Effector memory CD4-positive, alpha-beta T cell (primary cell): ENCODE results near the gene EPS15.

Experiments used
- DNase-seq, 3 donors: peaks; one replicate each; pipeline ENCODE4 v3.0.0-alpha.2; 2020
- H3K27ac ChIP-seq: 2 replicates; pipeline ENCODE4 v1.7.0; 2013; ENCODE audit warnings: mild to moderate bottlenecking, low read length, moderate library complexity; ENCODE audit not compliant: insufficient read depth, poor library complexity, severe bottlenecking
- H3K27me3 ChIP-seq: replicated peaks from 2 replicates; pipeline ENCODE4 v1.7.0; 2013; ENCODE audit warnings: mild to moderate bottlenecking, low read length; ENCODE audit not compliant: insufficient read depth, control insufficient read depth, poor library complexity, severe bottlenecking
- H3K36me3 ChIP-seq: 2 replicates; pipeline ENCODE4 v1.7.0; 2013; ENCODE audit warnings: mild to moderate bottlenecking, low read length, moderate library complexity; ENCODE audit not compliant: control insufficient read depth, insufficient read depth
- H3K4me1 ChIP-seq: 2 replicates; pipeline ENCODE4 v1.7.0; 2013; ENCODE audit warnings: low read length, mild to moderate bottlenecking; ENCODE audit not compliant: control insufficient read depth, insufficient read depth, poor library complexity, severe bottlenecking
- H3K4me3 ChIP-seq: 2 replicates; pipeline ENCODE4 v1.7.0; 2013; ENCODE audit warnings: low read length, low read depth, mild to moderate bottlenecking; ENCODE audit not compliant: insufficient read depth, poor library complexity, severe bottlenecking
- H3K9me3 ChIP-seq: 2 replicates; pipeline ENCODE4 v1.7.0; 2013; ENCODE audit warnings: mild to moderate bottlenecking, low read length, moderate library complexity; ENCODE audit not compliant: control insufficient read depth

The EPS15 gene

DNA sequence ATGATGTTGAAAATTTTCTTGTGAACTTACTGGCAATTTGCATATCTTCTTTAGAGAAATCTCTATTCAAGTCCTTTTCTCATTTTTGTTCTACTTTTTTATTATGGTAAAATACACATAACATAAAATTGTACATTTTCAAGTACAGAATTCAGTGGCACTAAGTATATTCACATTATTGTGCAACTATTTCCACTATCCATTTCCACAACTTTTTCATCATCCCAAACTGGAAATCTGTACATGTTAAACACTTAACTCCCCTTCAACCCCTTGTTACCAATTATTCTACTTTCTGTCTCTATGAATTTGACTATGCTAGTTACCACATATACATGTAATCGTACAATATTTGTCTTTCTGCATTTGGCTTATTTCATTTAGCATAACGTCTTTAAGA lies 19.4 kb downstream of the EPS15 start:
- Histone ChIP-seq H3K9me3 (no peaks in the 10 kb centered on the region), H3K27me3 (no peaks in the 10 kb centered on the region), H3K36me3 (no peaks in the 10 kb centered on the region), H3K4me1 (peaks cover 2% of the 10 kb centered on the region), H3K27ac (no peak overlapping the region), H3K4me3 (no peak overlapping the region)
- no peak for DNase-seq

DNA sequence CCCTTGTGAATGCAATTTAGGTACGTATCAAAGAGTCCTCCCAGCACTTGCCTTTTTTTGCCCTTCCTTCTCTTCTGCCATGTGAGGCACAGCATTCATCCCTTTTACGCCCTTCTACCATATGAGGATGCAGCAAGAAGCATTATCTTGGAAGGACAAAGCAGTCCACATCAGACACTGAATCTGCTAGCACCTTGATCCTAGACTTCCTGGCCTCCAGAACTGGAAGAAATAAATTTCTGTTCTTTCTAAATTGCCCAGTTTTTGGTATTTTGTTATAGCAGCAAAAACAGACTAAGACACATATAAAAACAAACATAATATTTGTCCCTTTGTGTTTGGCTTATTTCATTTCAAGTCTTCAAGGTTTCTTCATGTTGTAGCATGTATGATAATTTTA lies 20.1 kb downstream of the EPS15 start:
- no peaks in the 10 kb centered on the region for H3K9me3 ChIP-seq
- no peaks in the 10 kb centered on the region for H3K27me3 ChIP-seq
- no peak overlapping the region for H3K4me3 ChIP-seq
- H3K4me1 ChIP-seq: peaks cover 2% of the 10 kb centered on the region
- no peaks in the 10 kb centered on the region for H3K36me3 ChIP-seq
- H3K27ac ChIP-seq: no peak overlapping the region
- DNase-seq: no peak

DNA sequence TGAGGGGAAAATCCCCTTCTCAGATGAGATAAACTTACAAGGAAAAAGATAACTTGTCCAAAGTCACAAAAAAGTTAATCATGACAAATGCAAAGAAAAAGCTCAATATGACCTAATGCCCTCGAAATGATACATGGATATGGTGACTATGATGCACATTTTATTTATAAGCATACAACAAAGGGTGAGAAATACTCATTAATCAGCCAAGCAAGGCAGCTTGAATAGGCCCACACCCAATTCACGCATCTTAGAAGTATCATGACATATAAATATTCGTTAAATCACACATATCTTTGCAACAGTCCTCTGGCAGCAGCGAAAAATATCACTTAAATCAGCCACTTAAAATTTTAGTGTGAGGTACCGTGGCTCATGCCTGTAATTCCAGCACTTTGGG lies 21.7 kb downstream of the EPS15 start:
- H3K27me3 ChIP-seq: no peaks in the 10 kb centered on the region
- H3K9me3 ChIP-seq: no peaks in the 10 kb centered on the region
- no peaks in the 10 kb centered on the region for H3K36me3 ChIP-seq
- no peak overlapping the region for H3K4me3 ChIP-seq
- DNase-seq: no peak
- peaks cover 6% of the 10 kb centered on the region for H3K4me1 ChIP-seq
- H3K27ac ChIP-seq: no peak overlapping the region

DNA sequence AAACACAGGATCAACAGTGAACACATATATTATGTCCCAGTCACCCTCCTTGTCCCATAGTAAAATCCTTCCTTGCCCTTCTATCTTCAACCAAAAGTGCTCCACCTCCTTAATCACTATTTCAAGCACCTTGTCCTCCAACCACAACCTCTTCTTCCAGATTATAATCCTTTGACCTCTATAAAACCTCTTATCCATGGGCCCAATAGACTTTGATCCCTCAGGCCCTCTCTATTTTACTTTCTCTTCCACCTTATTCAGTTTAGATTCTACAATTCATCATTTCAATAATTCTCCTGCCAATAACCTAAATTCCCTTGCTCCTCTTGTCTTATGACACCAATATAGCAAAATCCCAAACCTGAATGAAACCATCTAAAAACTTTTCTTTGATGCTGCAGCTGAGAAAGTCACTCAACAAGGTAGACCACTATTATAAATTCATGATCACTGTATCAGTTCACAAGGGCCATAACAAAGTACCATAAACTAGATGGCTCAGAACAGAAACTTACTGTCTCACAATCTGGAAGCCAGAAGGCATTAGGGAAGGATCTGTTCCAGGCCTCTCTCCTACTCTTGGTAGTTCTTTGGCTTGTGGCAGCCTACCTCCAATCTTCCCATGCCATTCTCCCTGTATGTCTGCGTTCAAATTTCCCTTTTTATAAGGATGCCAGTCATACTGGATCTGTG lies 24.8 kb downstream of the EPS15 start:
- H3K36me3 ChIP-seq: no peaks in the 10 kb centered on the region
- H3K4me3 ChIP-seq: no peak overlapping the region
- H3K27me3 ChIP-seq: no peaks in the 10 kb centered on the region
- no peaks in the 10 kb centered on the region for H3K9me3 ChIP-seq
- H3K27ac ChIP-seq: no peak overlapping the region
- H3K4me1 ChIP-seq: peaks cover 7% of the 10 kb centered on the region
- no peak for DNase-seq

DNA sequence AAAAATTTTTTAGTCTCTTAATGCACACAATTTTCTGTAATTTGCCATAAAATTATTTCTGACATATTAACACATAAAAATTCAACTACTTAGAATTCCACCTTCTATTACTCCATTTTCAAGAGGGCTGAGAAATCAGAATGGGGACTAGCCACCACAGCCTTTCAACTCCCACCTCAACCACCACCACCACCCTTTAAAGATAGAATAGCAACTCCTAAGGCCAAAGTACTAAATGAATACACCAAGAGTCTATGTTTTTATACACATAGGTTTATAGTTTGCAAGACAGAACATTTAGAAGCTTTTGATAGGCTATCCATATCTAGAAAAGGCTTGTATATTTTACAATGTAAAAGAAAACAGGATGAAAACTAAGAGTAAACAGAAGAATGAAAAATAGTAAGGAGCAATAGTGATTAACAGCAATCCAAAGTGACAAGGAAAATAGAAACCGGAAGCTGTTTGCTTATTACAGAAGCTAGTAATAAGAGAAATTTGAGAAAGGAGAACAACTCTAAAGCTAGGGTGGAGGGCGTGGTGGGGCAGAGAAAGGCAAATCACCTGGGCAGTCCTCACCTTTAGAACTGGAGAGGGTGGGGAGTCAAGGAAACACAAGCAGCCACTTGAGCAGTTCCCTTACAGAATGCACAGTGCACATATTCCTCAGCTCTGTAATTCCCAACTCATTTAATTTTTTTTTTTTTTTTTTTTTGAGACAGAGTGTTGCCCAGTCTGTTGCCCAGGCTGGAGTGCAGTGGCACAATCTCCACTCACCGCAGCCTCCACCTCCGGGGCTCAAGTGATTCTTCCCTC lies 27.7 kb downstream of the EPS15 start:
- H3K27ac ChIP-seq: no peak overlapping the region
- no peaks in the 10 kb centered on the region for H3K27me3 ChIP-seq
- no peak overlapping the region for H3K4me3 ChIP-seq
- DNase-seq: no peak
- H3K9me3 ChIP-seq: no peaks in the 10 kb centered on the region
- H3K4me1 ChIP-seq: peaks cover 12% of the 10 kb centered on the region
- H3K36me3 ChIP-seq: no peaks in the 10 kb centered on the region

DNA sequence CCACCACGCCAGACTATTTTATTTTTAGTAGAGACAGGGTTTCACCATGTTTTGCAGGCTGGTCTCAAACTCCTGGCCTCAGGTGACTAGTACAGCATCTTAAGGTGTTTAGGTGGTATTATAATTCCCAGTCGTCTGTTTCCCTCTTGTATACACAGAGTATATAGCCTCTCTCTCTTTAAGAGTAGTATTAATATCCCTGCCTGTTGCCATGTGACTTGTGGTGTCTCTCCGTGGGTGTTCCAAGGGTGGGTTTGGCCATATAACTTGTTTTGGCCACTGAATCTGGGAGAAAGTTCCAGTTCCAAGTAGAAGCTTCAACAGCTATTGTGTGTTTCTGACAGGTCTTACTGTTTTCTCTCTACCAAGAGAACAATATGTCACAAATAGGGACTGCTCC lies 29.6 kb downstream of the EPS15 start:
- no peaks in the 10 kb centered on the region for H3K36me3 ChIP-seq
- peaks cover 9% of the 10 kb centered on the region for H3K4me1 ChIP-seq
- H3K4me3 ChIP-seq: no peak overlapping the region
- H3K27me3 ChIP-seq: no peaks in the 10 kb centered on the region
- no peaks in the 10 kb centered on the region for H3K9me3 ChIP-seq
- DNase-seq: no peak
- no peak overlapping the region for H3K27ac ChIP-seq

DNA sequence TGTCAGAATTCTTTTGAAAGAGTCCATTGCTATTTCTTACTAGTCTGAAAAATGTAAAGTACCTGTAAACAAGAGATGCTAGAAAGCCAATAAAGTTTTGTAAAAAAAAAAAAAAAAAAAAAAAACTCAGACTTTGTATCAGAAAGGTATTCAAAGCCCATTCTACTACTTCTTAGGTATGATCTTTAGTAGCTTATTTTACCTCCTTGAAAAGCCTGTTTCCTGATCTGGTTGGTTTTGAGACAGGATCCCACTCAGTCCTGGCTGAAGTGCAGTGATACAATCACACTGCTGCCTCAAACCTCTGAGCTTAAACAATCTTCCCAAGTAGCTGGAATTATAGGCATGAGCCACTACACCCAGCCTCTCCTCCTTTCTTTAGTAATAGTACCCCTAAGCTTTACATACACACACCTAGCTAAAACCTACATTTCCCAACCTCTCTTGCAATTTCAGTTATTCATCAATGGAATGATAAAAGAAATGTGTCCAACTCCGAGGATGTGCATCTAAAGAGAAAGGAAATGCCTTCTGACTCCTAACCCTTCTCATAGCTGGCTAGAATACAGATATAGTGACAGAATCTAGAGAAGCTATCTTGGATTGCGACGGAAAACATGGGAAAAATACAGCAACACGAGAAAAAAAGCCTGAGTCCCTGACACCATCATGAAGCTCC lies 30.6 kb downstream of the EPS15 start:
- no peaks in the 10 kb centered on the region for H3K27me3 ChIP-seq
- H3K27ac ChIP-seq: no peak overlapping the region
- H3K4me1 ChIP-seq: peaks cover 9% of the 10 kb centered on the region
- H3K36me3 ChIP-seq: no peaks in the 10 kb centered on the region
- H3K9me3 ChIP-seq: no peaks in the 10 kb centered on the region
- no peak for DNase-seq
- H3K4me3 ChIP-seq: no peak overlapping the region

DNA sequence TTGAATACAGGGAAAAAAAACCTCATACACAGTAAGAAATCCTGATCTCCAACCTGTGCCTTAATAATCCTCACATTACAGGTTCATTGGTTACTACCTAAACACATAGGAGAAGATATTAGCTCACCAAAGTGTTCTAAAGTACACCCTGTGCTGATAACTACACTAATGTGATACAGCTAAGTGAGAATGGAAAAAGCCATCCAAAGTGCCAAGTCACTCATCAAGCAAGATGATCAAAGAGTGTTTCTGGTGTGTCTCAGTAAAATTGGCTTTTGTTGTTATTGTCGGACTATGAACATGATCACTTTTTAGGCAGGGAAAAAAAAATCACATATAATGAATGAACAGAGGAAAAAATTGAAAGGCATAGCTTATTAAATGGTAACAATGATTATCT lies 31.4 kb downstream of the EPS15 start:
- no peaks in the 10 kb centered on the region for H3K9me3 ChIP-seq
- no peak overlapping the region for H3K4me3 ChIP-seq
- no peak overlapping the region for H3K27ac ChIP-seq
- no peaks in the 10 kb centered on the region for H3K36me3 ChIP-seq
- H3K27me3 ChIP-seq: no peaks in the 10 kb centered on the region
- H3K4me1 ChIP-seq: peaks cover 9% of the 10 kb centered on the region
- no peak for DNase-seq

DNA sequence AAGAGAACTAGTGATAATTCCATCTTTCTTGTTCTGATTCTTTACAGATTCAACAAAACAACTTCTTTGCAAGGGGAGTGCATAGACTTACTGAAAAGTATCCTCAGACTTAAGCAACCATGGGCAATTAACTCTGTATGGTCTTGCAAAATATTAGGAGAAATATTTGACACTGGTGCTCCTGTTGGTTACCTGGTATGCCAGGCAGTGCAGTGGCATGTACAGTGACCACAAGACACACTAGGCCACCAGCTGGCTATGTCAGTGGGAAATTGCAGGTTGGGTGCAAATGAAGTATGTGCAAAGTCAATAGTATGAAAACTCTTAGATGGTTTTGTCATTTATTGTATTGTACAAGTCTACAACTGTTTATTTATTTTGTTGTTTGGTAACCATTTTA lies 34.5 kb downstream of the EPS15 start:
- peaks cover 3% of the 10 kb centered on the region for H3K36me3 ChIP-seq
- H3K4me1 ChIP-seq: peaks cover 5% of the 10 kb centered on the region
- no peaks in the 10 kb centered on the region for H3K27me3 ChIP-seq
- H3K9me3 ChIP-seq: no peaks in the 10 kb centered on the region
- H3K27ac ChIP-seq: no peak overlapping the region
- DNase-seq: no peak
- no peak overlapping the region for H3K4me3 ChIP-seq

DNA sequence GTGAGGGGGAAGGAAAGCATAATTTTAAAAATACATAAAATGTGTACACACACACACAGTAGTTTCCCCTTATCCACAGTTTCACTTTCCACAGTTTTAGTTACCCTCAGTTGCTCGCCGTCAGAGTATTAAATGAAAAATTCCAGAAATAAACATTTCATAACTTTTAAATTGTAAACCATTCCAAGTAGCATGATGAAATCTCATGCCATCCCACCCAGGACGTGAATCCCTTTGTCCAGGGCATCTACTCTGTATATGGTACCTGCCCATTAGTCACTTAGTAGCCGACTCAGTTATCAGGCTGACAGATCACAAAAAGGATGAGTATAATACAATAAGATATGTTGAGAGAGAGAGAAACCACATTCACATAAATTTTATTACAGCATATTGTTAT lies 36.2 kb downstream of the EPS15 start:
- Histone ChIP-seq H3K9me3 (no peaks in the 10 kb centered on the region), H3K4me3 (no peak overlapping the region), H3K36me3 (peaks cover 3% of the 10 kb centered on the region), H3K27ac (no peak overlapping the region), H3K27me3 (no peaks in the 10 kb centered on the region), H3K4me1 (no peaks in the 10 kb centered on the region)
- no peak for DNase-seq
